Measurements from ENCODE around the gene KRTAP9-4.
"Not testable (repeated sequence)": the region's sequence is repeated elsewhere in the genome, so short reads cannot be mapped to it uniquely, and the experiment has no call there.

The KRTAP9-4 gene

GRCh38 chr17:41230094-41230493, 19.4 kb upstream of the KRTAP9-4 start:
- ChIA-PET POLR2A (interaction anchor here (0.7 kb wide), 1 partner anchor 571 kb away, joined by 4 read pairs; no protein-coding TSS in a partner anchor), CTCF (interaction anchor here (0.6 to 1.8 kb wide), 2 partner anchors 92 to 228 kb away, joined by 3 to 8 read pairs; no protein-coding TSS in a partner anchor)
- H3K36me3 ChIP-seq (ENCODE audit: control insufficient read depth in 2 of 2, insufficient read depth in 1 of 2, low read length in 2 of 2) = no peaks in the 10 kb centered on the region
- TF ChIP-seq ZNF366 (tag by site-specific recombination; conservative IDR thresholded peaks at IDR 0.05) (peak; percentile 60), ZNF174 (tag by site-specific recombination; IDR thresholded peaks at IDR 0.05) (no peak)
- H3K4me3 ChIP-seq (ENCODE audit: low read depth, low read length) = no peak overlapping the region
- H3K9me3 ChIP-seq (ENCODE audit: control insufficient read depth, insufficient read depth, low read depth, low read length) = no peaks in the 10 kb centered on the region
- no peaks in the 10 kb centered on the region for H3K4me1 ChIP-seq (ENCODE audit: control insufficient read depth, insufficient read depth, low read length)
- H3K27ac ChIP-seq (ENCODE audit: extremely low read depth, low read depth, low read length) = no peak overlapping the region

- H3K27ac ChIP-seq (ENCODE audit: extremely low read depth, low read depth, low read length) = no peak overlapping the region
- ChIA-PET CTCF (no interaction called here), POLR2A (no interaction called here)
- no peak for TF ChIP-seq SALL2 (tag by site-specific recombination; IDR thresholded peaks at IDR 0.05; ENCODE audit: borderline replicate concordance)
- no peaks in the 10 kb centered on the region for H3K36me3 ChIP-seq (ENCODE audit: control insufficient read depth in 2 of 2, insufficient read depth in 1 of 2, low read length in 2 of 2)
- H3K4me3 ChIP-seq (ENCODE audit: low read depth, low read length) = no peak overlapping the region
- H3K9me3 ChIP-seq (ENCODE audit: control insufficient read depth, insufficient read depth, low read depth, low read length) = no peaks in the 10 kb centered on the region
- no peaks in the 10 kb centered on the region for H3K4me1 ChIP-seq (ENCODE audit: control insufficient read depth, insufficient read depth, low read length)
Measured at GRCh38 chr17:41231731-41232130, 17.8 kb upstream of the KRTAP9-4 start.

- CTCF ChIA-PET = interaction anchor here (0.8 kb wide), 1 partner anchor 317 kb away, joined by 4 read pairs; no protein-coding TSS in a partner anchor
- TF ChIP-seq SCRT2 (tag by site-specific recombination; IDR thresholded peaks at IDR 0.05) (peak; percentile 65), SCRT1 (tag by site-specific recombination; IDR thresholded peaks at IDR 0.05; ENCODE audit: borderline replicate concordance) (0 out of 2 replicates have a peak, but pooled peaks have one; percentile 66), ZIC2 (tag by site-specific recombination; IDR thresholded peaks at IDR 0.05) (peak; percentile 73)
- H3K36me3 ChIP-seq (ENCODE audit: control insufficient read depth in 2 of 2, insufficient read depth in 1 of 2, low read length in 2 of 2); POLR2A ChIA-PET; H3K27ac ChIP-seq (ENCODE audit: extremely low read depth, low read depth, low read length); H3K4me1 ChIP-seq (ENCODE audit: control insufficient read depth, insufficient read depth, low read length); H3K9me3 ChIP-seq (ENCODE audit: control insufficient read depth, insufficient read depth, low read depth, low read length); H3K4me3 ChIP-seq (ENCODE audit: low read depth, low read length): not testable (repeated sequence)
Measured at GRCh38 chr17:41232399-41233105, 16.9 kb upstream of the KRTAP9-4 start, which contains the start of gene KRTAP9-3. KRTAP9-3 (plus strand) TSS chr17:41232449; CDS start chr17:41232502, 53 bp downstream.

- H3K4me1 ChIP-seq (ENCODE audit: control insufficient read depth, insufficient read depth, low read length); CTCF ChIA-PET; H3K4me3 ChIP-seq (ENCODE audit: low read depth, low read length); H3K9me3 ChIP-seq (ENCODE audit: control insufficient read depth, insufficient read depth, low read depth, low read length); H3K27ac ChIP-seq (ENCODE audit: extremely low read depth, low read depth, low read length); H3K36me3 ChIP-seq (ENCODE audit: control insufficient read depth in 2 of 2, insufficient read depth in 1 of 2, low read length in 2 of 2); POLR2A ChIA-PET: not testable (repeated sequence)
Measured at GRCh38 chr17:41237116-41237515, 12.4 kb upstream of the KRTAP9-4 start.

GRCh38 chr17:41237949-41238437, 11.5 kb upstream of the KRTAP9-4 start, which contains the start of gene KRTAP9-8:
KRTAP9-8 (plus strand) TSS chr17:41237999; CDS start chr17:41238052, 53 bp downstream.
- H3K27ac ChIP-seq (ENCODE audit: extremely low read depth, low read depth, low read length); POLR2A ChIA-PET; H3K4me1 ChIP-seq (ENCODE audit: control insufficient read depth, insufficient read depth, low read length); H3K36me3 ChIP-seq (ENCODE audit: control insufficient read depth in 2 of 2, insufficient read depth in 1 of 2, low read length in 2 of 2); H3K4me3 ChIP-seq (ENCODE audit: low read depth, low read length); H3K9me3 ChIP-seq (ENCODE audit: control insufficient read depth, insufficient read depth, low read depth, low read length); CTCF ChIA-PET: not testable (repeated sequence)
- peak; percentile 94 for TF ChIP-seq ZIC2 (tag by site-specific recombination; IDR thresholded peaks at IDR 0.05)

GRCh38 chr17:41246995-41247787, 2.3 kb upstream of the KRTAP9-4 start:
- CTCF ChIA-PET = interaction anchor here (0.6 to 0.7 kb wide), 2 partner anchors 333 to 678 kb away, joined by 3 to 5 read pairs; no protein-coding TSS in a partner anchor
- H3K4me1 ChIP-seq (ENCODE audit: control insufficient read depth, insufficient read depth, low read length); H3K27ac ChIP-seq (ENCODE audit: extremely low read depth, low read depth, low read length); H3K36me3 ChIP-seq (ENCODE audit: control insufficient read depth in 2 of 2, insufficient read depth in 1 of 2, low read length in 2 of 2); POLR2A ChIA-PET; H3K9me3 ChIP-seq (ENCODE audit: control insufficient read depth, insufficient read depth, low read depth, low read length); H3K4me3 ChIP-seq (ENCODE audit: low read depth, low read length): not testable (repeated sequence)
- TF ChIP-seq ZNF366 (tag by site-specific recombination; conservative IDR thresholded peaks at IDR 0.05) = peak; percentile 58
